Stimulated activated CD4-positive, alpha-beta T cell treated with anti-CD3 and anti-CD28 coated beads, TNF-alpha, amount 100 ng/mL, for 24 hours (primary cell): ENCODE measurements around the gene HIVEP3.

ENCODE experiments used
- DNase-seq, 3 experiments: peaks; one replicate each; pipeline ENCODE4 v3.0.0-alpha.2; 2020; ENCODE audit warnings: low read depth in 3 of 3

The HIVEP3 gene

DNA sequence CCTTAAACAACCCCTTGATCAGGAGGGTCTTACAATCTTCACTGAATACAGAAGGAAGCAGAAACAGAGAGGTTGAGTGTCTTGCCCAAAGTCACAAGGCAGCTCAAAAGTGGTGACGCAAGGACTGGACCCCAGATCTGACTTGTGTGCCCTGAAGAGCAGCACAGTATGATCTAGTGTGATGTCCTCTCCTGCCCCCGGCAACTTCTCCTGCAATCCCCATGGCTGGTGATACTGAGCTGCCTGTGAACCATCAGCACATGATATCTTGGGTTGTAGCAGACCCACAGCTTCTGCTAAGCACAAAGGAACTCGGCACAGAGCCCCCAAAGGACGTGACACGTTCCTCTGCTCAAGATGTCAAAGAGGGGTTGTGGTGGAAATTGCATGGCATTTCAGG, 383.0 kb downstream of the HIVEP3 start:
- DNase-seq = no peak

- DNase-seq = no peak
These were observed 383.4 kb downstream of the HIVEP3 start for GRCh38 chr1:41535276-41535675.

DNA sequence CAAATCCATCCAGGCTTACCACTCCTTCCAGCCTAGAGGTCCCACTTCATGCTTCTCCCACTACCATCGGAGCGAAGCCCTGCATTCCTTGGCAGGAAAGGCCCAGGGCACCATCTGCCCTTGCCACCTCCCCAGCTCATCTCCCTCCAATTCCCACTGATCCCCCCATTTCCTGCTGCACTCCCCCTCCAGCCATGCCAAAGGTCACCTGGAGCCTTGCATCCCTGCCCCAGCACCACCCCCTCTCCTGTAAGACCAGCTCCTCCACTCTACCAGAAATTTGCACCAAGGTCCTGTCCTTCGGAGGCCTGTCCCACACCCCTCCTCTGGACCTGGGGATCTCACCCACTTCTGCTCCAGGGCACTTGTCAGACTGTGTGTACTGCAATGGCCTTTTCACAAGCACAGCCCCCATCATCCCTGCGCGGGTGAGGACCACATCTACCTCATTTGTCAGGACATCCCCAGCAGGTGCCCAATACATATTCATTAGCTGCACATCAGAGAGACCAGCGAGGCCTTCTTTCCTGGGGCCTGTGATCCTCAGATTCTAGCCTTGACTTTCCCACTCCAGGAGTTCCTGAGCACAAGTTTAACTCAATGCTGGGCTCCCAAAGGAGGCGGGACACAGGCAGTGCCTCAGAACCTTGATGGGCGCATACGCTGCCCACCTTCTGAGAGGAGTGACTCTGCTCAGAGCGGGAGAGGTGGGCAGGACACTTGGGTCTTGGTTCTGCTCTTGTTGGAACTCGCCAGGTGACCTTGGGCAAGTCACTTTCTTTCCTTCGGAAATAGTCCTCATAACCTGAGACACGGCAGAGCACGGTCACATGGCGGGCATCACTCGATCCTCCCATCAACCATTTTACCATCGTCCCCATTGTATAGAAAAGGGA, 384.3 kb downstream of the HIVEP3 start:
- DNase-seq = no peak

DNA sequence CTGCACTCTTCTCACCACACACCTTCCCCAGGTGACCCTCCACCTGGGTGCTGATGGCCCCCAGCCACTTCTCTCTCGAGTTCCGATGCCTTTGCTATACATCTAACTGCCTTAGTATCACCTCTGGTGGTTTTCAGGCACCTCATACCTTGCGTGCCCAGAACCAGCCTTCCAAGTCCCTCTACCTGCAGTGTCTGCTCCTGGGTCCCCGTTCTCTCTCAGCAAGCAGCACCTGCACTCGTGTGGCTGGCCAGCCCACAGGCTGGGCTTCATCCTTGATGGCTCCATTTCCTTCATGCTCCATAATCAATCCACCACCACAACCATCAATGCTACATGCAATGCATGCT, 385.0 kb downstream of the HIVEP3 start:
- no peak for DNase-seq

DNA sequence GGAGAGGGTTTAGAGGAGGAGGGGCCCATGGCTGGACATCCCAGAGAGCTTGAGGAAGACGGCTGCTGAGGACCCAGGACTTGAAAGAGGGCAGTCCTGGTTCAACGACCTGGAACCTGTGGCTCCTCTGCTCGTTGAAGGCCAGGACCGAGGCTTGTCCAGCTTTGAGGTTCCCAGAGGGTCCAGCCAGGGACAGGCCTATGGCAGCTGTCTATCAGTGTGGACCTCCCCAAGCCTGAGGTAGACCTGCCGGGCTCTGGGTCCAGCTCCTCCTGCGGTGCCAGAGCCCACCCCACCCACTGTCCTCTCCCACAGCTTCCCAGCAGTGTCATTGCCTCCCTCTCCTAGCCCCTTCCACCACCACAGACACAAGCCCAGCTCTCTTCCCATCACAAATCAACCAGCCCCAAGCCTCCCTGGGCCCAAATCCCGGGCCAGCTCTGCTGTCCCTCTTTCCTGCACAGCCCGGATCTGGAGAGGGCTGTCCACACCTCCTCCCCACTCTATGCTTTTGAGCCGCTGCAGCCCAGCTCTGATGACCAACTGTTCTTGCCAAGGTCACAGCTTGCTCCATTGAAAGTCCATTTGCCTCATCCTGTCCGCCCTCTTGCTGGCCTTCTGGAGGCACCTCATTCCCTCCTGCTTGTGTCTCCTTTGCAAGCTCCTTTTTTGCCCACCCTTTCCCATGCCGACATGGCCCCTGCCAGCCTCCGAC, 385.5 kb downstream of the HIVEP3 start:
- DNase-seq = no peak

DNA sequence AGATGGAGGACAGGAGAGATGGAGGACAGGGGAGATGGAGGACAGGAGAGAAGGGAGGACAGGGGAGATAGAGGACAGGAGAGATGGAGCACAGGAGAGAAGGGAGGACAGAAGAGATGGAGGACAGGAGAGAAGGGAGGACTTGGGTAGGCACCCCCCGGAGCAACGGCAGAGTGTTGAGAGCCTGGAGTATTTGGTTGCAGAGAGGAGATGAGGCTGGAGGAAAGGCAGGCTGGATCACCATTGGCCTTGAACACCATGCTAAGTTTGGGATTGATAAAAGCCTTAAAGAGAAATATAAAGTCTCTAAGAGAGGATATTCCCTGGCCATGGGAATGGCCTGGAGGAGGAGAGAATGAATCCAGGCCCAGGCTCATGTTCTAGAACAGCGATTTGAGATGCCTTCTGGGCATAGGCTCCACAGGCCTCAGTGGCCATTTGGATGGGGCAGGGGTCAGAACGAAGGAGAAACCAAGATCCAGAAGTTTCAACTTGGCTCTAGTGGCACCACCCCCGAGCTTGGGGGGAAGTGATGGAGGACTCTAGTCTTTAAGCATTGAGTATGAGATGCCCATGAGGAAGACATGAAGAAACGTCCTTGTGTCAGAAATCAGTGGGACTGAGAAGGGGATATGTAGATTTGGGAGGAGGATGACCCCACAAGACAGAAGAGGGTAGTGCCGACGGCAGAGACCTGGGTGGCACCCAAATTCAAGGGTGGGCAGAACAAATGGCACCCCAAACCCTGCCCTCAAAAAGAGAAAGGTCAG, 386.3 kb downstream of the HIVEP3 start:
- DNase-seq = no peak

DNA sequence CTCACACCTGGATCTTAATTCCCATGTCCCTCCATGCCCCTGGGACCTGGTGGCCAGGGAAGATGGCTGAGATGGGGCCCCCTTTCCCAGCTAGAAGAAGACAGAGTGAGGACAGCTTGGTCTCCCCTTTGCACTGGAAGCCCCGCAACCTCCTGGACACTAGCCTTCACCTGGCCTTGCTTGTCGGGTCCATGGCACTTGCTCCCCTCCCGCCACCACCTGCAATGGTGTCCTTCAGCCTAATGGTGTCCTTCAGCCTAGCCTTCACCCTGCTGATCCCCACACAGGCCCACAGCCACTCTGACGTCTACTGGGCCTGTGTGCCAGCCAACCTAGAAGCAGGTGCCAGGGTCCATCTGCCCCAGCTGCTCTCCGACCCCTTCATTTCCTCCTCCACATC, 388.3 kb downstream of the HIVEP3 start:
- no peak for DNase-seq

GRCh38 chr1:41529621-41530395, 388.9 kb downstream of the HIVEP3 start:
- no peak for DNase-seq

GRCh38 chr1:41528726-41529605, 389.8 kb downstream of the HIVEP3 start:
- DNase-seq = no peak

- no peak for DNase-seq
These were observed 390.6 kb downstream of the HIVEP3 start for GRCh38 chr1:41528106-41528505.

- DNase-seq = no peak
These were observed 391.7 kb downstream of the HIVEP3 start for GRCh38 chr1:41526956-41527561.

GRCh38 chr1:41525891-41526587, 392.7 kb downstream of the HIVEP3 start:
- no peak for DNase-seq

DNA sequence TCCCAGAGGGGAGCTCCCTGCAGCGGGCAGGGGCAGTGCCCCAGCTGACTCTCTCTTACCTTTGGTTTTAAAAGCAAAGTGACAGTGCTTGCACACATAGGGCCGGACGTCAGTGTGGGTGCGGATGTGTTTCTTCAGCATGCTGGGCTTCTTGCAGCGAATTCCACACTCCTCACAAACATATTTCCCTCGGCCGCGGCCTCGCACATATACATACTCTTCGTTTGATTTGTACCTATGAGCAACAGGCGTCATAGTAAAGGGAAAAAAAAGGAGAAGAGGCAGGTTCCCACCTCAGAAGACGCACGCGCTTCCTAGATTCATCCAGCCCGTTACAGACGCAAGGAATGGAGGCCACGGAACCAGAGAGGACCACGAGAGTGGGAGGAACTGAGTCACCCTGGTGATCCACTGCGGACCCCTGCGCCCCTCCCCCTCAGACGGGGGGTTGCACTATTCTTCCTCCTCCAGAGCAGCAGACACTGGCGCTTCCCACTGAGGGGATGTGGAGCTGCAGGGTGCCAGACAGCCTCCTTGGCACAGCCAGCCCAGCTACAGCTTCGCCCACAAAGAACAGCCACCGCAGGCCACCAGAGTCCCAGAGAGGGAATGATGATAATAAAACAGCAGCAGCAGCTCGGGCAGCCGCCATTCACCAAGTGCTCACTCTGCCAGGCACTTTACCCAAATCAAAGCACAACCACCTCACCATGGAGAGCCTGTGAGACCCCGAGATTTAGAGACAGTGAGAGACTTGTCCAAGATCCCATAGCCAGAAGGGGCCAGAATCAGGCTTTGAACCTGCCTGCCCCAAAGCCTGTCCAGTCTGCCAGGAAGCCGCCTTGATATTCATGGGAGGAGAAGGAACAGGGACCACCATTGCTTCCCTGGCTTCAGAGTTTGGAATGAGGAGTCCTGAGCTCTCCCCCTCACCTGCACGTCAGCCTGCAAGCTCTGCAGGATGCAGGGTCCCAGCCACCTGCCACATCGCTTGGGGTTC, 393.7 kb downstream of the HIVEP3 start:
- no peak for DNase-seq

DNA sequence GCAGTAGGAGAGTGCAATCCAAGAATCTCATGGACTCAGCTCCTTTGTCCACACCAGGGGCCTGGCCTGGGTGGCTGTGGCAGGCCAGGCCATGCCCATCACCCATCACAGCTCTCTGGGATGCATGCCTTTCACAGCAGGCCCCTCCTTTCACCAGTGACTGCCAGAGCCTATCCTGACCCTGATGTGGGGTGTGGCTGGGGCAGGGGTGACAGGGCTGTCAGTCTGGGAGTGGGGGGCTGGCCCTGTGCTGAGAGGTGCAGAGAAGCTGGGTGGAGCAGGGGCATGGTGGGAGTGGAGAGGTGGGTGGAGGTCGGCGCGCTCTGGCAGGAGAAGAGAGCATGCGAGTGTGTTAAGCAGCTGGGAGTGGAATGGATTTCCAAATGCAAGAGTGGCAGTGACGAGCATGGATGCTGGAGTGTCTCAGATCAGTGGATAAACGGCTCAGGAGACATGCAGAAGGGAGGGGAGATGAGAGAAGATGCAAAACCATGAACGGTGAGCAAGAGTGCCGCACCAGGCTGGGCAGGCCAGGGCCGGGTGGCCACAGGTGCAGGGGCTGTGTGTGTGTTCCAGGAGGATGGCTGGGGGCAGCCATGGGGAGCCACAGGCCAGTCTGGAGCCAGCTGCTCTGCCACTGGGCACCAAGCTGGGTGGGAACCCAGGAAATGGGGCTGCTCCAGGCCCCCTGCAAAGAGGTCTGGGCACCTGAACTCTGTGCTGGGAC, 394.6 kb downstream of the HIVEP3 start:
- DNase-seq = no peak

DNA sequence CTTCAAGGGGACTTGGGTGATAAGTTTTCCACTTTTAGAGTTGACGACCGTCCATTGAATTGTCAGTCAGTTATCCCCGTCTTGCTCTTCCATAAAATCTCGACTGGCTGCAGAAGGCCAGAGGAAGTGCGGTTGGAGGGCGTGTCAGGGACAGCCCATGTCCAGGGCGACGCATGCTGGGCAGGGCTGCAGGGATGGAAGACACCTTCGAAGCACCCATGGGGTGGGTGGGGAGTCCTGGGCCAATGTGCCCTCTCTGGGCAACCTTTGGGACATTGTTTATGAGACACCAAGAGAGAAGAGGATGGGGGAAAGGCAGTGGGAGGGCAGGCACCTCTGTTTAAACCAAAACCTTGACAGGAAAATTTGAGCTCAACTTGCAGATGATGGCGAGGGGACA, 395.7 kb downstream of the HIVEP3 start:
- DNase-seq = no peak

GRCh38 chr1:41521766-41522165, 397.0 kb downstream of the HIVEP3 start:
- no peak for DNase-seq

DNA sequence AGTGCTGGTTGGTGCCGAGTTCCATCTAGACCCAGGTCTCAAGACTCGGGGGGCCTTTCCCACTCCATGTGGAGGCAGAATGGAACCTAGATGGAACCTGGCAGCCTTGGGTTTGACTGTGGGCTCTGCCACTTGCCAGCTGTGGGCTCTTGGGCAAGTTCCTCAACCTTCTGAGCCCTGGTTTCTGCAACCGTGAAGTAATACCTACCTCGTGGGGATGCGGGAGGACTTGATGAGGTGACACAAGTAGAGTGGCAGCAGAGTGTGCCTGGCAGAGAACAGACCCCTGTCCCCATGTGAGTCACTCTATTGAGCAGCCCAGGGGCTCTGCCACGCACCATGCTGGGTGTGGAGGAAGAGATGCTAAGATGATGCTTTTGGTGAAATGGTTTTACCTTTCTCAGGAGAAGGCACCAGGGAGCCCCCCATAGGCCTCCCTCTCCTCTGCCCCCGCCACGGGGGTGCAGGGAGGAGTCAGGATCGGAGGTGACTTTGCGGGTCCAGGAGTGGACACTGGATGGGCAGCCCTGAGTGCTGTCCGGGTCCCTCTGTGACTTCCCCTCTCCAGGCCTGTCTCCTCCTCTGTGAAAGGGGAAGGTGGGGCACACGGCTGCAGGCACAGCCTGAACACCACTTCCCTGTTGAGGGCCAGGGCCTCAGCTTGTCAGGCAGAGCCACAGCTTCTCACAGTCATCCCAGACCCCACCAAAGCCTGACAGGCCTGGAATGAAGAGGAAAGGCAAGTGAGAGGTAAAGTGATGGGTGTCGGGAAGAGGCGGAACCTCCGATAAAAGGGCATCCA, 397.6 kb downstream of the HIVEP3 start:
- no peak for DNase-seq
